Stimulated activated CD4-positive, alpha-beta T cell treated with anti-CD3 and anti-CD28 coated beads, Interleukin-2, amount 100 ng/mL, for 48 hours (primary cell): ENCODE measurements around the gene EFNA5.
"Not testable (repeated sequence)": the region's sequence is repeated elsewhere in the genome, so short reads cannot be mapped to it uniquely, and the experiment has no call there.

Experiments
- DNase-seq, 2 donors: peaks; one replicate each; pipeline ENCODE4 v3.0.0-alpha.2; 2020

EFNA5 gene

GRCh38 chr5:107451827-107452226 is 218.9 kb downstream of the EFNA5 start:
- not testable (repeated sequence) for DNase-seq

- no peak for DNase-seq
These were observed 219.7 kb downstream of the EFNA5 start for GRCh38 chr5:107451028-107451427.

- DNase-seq: no peak
These were observed 220.2 kb downstream of the EFNA5 start for GRCh38 chr5:107450531-107450930.

- DNase-seq: no peak
These were observed 221.4 kb downstream of the EFNA5 start for GRCh38 chr5:107449369-107449768.

- DNase-seq: no peak
These were observed 223.2 kb downstream of the EFNA5 start for GRCh38 chr5:107447587-107447986.

- no peak for DNase-seq
These were observed 223.8 kb downstream of the EFNA5 start for GRCh38 chr5:107446972-107447371.

- no peak for DNase-seq
These were observed 226.4 kb downstream of the EFNA5 start for GRCh38 chr5:107444300-107444699.

GRCh38 chr5:107443897-107444296 is 226.8 kb downstream of the EFNA5 start:
- DNase-seq: no peak

- DNase-seq: no peak
These were observed 228.3 kb downstream of the EFNA5 start for GRCh38 chr5:107442452-107442851.

GRCh38 chr5:107439832-107440231 is 230.9 kb downstream of the EFNA5 start:
- no peak for DNase-seq

GRCh38 chr5:107437986-107438510 is 232.7 kb downstream of the EFNA5 start:
- DNase-seq: no peak

GRCh38 chr5:107437154-107437553 is 233.6 kb downstream of the EFNA5 start:
- no peak for DNase-seq

- no peak for DNase-seq
These were observed 234.5 kb downstream of the EFNA5 start for GRCh38 chr5:107436201-107436600.

GRCh38 chr5:107435061-107435460 is 235.7 kb downstream of the EFNA5 start:
- no peak for DNase-seq

GRCh38 chr5:107433646-107434045 is 237.1 kb downstream of the EFNA5 start:
- not testable (repeated sequence) for DNase-seq

GRCh38 chr5:107431998-107432397 is 238.7 kb downstream of the EFNA5 start:
- DNase-seq: no peak

GRCh38 chr5:107431536-107431935 is 239.2 kb downstream of the EFNA5 start:
- no peak for DNase-seq

GRCh38 chr5:107430071-107430625 is 240.6 kb downstream of the EFNA5 start:
- no peak for DNase-seq

- no peak for DNase-seq
These were observed 242.4 kb downstream of the EFNA5 start for GRCh38 chr5:107428303-107428813.

GRCh38 chr5:107426872-107427271 is 243.9 kb downstream of the EFNA5 start:
- no peak for DNase-seq

- DNase-seq: no peak
These were observed 244.5 kb downstream of the EFNA5 start for GRCh38 chr5:107426209-107426608.

GRCh38 chr5:107425541-107426031 is 245.2 kb downstream of the EFNA5 start:
- DNase-seq: no peak

- DNase-seq: no peak
These were observed 246.2 kb downstream of the EFNA5 start for GRCh38 chr5:107424491-107424890.

GRCh38 chr5:107422494-107422893 is 248.2 kb downstream of the EFNA5 start:
- DNase-seq: no peak

GRCh38 chr5:107419498-107419897 is 251.2 kb downstream of the EFNA5 start:
- no peak for DNase-seq
